Karpas-422 (cell line): ENCODE data around the gene RBM39. TPM values are rescaled to one million over a fixed set of nuclear protein-coding genes. Genes with fewer than 3 reads are reported as not detected.
"Not testable (repeated sequence)": the region's sequence is repeated elsewhere in the genome, so short reads cannot be mapped to it uniquely, and the experiment has no call there.

Experiments
- DNase-seq: peaks from one replicate; pipeline ENCODE4 v3.0.0-alpha.2; 2015
- H2AFZ ChIP-seq: fragments of 200-600 bp; sonication (generic); 2 replicates; pipeline ENCODE4 v1.6.1; 2014; ENCODE audit warnings: antibody characterized with exemption, low read length, mixed read lengths
- H3K27ac ChIP-seq: fragments of 200-600 bp; sonication (generic); 2 replicates; pipeline ENCODE4 v1.5.1; 2014; ENCODE audit warnings: mild to moderate bottlenecking, low read length, moderate library complexity
- H3K27me3 ChIP-seq: fragments of 200-600 bp; sonication (generic); 2 replicates; pipeline ENCODE4 v1.6.1; 2014; ENCODE audit warnings: low read length, mixed read lengths
- H3K36me3 ChIP-seq: fragments of 200-600 bp; sonication (generic); 2 replicates; pipeline ENCODE4 v1.6.1; 2014; ENCODE audit warnings: low read length, mixed read lengths; ENCODE audit not compliant: insufficient read depth
- H3K4me1 ChIP-seq: fragments of 200-600 bp; sonication (generic); 2 replicates; pipeline ENCODE4 v1.6.1; 2014; ENCODE audit warnings: mild to moderate bottlenecking, low read length, mixed read lengths
- H3K4me2 ChIP-seq: fragments of 200-600 bp; sonication (generic); 2 replicates; pipeline ENCODE4 v1.6.1; 2014; ENCODE audit warnings: low read length, low read depth, mild to moderate bottlenecking; ENCODE audit not compliant: poor library complexity, severe bottlenecking
- H3K4me3 ChIP-seq: fragments of 200-600 bp; sonication (generic); 2 replicates; pipeline ENCODE4 v1.5.1; 2014; ENCODE audit warnings: mild to moderate bottlenecking, antibody characterized with exemption, low read length, mixed read lengths
- H3K79me2 ChIP-seq: fragments of 200-600 bp; sonication (generic); 2 replicates; pipeline ENCODE4 v1.6.1; 2014; ENCODE audit warnings: mild to moderate bottlenecking, low read length, mixed read lengths
- H3K9ac ChIP-seq: fragments of 200-600 bp; sonication (generic); 2 replicates; pipeline ENCODE4 v1.6.0; 2014; ENCODE audit warnings: low read length
- H3K9me2 ChIP-seq: fragments of 200-600 bp; sonication (generic), shearing (Covaris generic); replicated peaks from 2 replicates; pipeline ENCODE4 v1.6.0; 2014; ENCODE audit warnings: mild to moderate bottlenecking, low read length, moderate library complexity; ENCODE audit not compliant: insufficient read depth
- H3K9me3 ChIP-seq: fragments of 300-700, 200-600 bp; sonication (generic); 2 replicates; pipeline ENCODE4 v1.6.1; 2014; ENCODE audit warnings: low read length, mixed read lengths
- H4K20me1 ChIP-seq: fragments of 200-600 bp; sonication (generic); 2 replicates; pipeline ENCODE4 v1.6.1; 2014; ENCODE audit warnings: mild to moderate bottlenecking, antibody characterized with exemption, low read length, low read depth; ENCODE audit not compliant: insufficient read depth
- total RNA-seq: library from RNA; depleted of rRNA; stranded (reverse); fragments of >200 nt; shearing (Covaris generic); gene quantifications from 2 replicates; pipeline ENCODE4 v1.2.3, GENCODE V29; 2014; ENCODE audit warnings: low replicate concordance

Gene RBM39
- total RNA-seq, 1 experiment from 2014 or later = 375 TPM

- H3K36me3 ChIP-seq, H3K9me3 ChIP-seq, H3K79me2 ChIP-seq, H3K9me2 ChIP-seq, H2AFZ ChIP-seq, DNase-seq, H4K20me1 ChIP-seq, H3K4me1 ChIP-seq, H3K9ac ChIP-seq, H3K4me3 ChIP-seq, H3K4me2 ChIP-seq, H3K27me3 ChIP-seq, H3K27ac ChIP-seq: not testable (repeated sequence)
Observed at GRCh38 chr20:35764936-35765335, 22.9 kb upstream of the RBM39 start.

GRCh38 chr20:35762461-35762860 is 20.4 kb upstream of the RBM39 start:
- no peaks in the 10 kb centered on the region for H3K9me2 ChIP-seq
- no peaks in the 10 kb centered on the region for H3K36me3 ChIP-seq
- H4K20me1 ChIP-seq = no peaks in the 10 kb centered on the region
- no peak overlapping the region for H3K27ac ChIP-seq
- no peak overlapping the region for H3K4me3 ChIP-seq
- no peaks in the 10 kb centered on the region for H3K79me2 ChIP-seq
- no peak overlapping the region for H3K9ac ChIP-seq
- DNase-seq = no peak
- H3K27me3 ChIP-seq = no peaks in the 10 kb centered on the region
- H3K4me1 ChIP-seq = no peaks in the 10 kb centered on the region
- no peak overlapping the region for H2AFZ ChIP-seq
- no peak overlapping the region for H3K4me2 ChIP-seq
- no peaks in the 10 kb centered on the region for H3K9me3 ChIP-seq

- not testable (repeated sequence) for H3K4me2 ChIP-seq, H3K36me3 ChIP-seq, H4K20me1 ChIP-seq, H2AFZ ChIP-seq, H3K9me3 ChIP-seq, H3K9ac ChIP-seq, H3K27me3 ChIP-seq, H3K79me2 ChIP-seq, DNase-seq, H3K4me1 ChIP-seq, H3K9me2 ChIP-seq, H3K27ac ChIP-seq, H3K4me3 ChIP-seq
Observed at GRCh38 chr20:35761548-35761947, 19.5 kb upstream of the RBM39 start.

GRCh38 chr20:35757098-35757705 is 15.1 kb upstream of the RBM39 start:
- no peak for DNase-seq
- Histone ChIP-seq H3K4me1 (0 out of 2 replicates have a peak, but pooled peaks cover 3% of the 10 kb centered on the region), H3K9me3 (no peaks in the 10 kb centered on the region), H3K9me2 (no peaks in the 10 kb centered on the region), H3K27me3 (no peaks in the 10 kb centered on the region), H3K27ac (no peak overlapping the region), H3K79me2 (no peaks in the 10 kb centered on the region), H3K36me3 (no peaks in the 10 kb centered on the region), H3K4me2 (no peak overlapping the region), H4K20me1 (no peaks in the 10 kb centered on the region), H2AFZ (peak overlapping the region; percentile 56; the same call in 1 of the 2 replicates), H3K9ac (no peak overlapping the region), H3K4me3 (no peak overlapping the region)

- Histone ChIP-seq H4K20me1 (no peaks in the 10 kb centered on the region), H3K4me3 (no peak overlapping the region), H3K9me2 (no peaks in the 10 kb centered on the region)
Observed at GRCh38 chr20:35756404-35756803, 14.3 kb upstream of the RBM39 start.

GRCh38 chr20:35750611-35751010 is 8.6 kb upstream of the RBM39 start:
- Histone ChIP-seq H3K79me2 (no peaks in the 10 kb centered on the region), H3K4me3 (no peak overlapping the region)

More at GRCh38 chr20:35756404-35756803, 14.3 kb upstream of the RBM39 start:
- Histone ChIP-seq H3K36me3 (no peaks in the 10 kb centered on the region), H3K4me2 (no peak overlapping the region), H3K79me2 (no peaks in the 10 kb centered on the region), H3K9me3 (no peaks in the 10 kb centered on the region), H3K27ac (no peak overlapping the region), H3K27me3 (no peaks in the 10 kb centered on the region), H3K9ac (no peak overlapping the region), H2AFZ (no peak overlapping the region), H3K4me1 (0 out of 2 replicates have a peak, but pooled peaks cover 3% of the 10 kb centered on the region)
- DNase-seq = no peak

GRCh38 chr20:35744492-35744841 is 2.4 kb upstream of the RBM39 start:
- Histone ChIP-seq H3K36me3 (peaks cover 17% of the 10 kb centered on the region), H3K4me1 (peaks cover 37% of the 10 kb centered on the region), H3K27ac (peak overlapping the region; percentile 97; the same call in 1 of the 2 replicates), H4K20me1 (peaks cover 15% of the 10 kb centered on the region), H3K79me2 (peaks cover 26% of the 10 kb centered on the region)
- H3K9me2 ChIP-seq, H3K4me2 ChIP-seq, H3K9ac ChIP-seq, H2AFZ ChIP-seq, DNase-seq, H3K4me3 ChIP-seq, H3K9me3 ChIP-seq, H3K27me3 ChIP-seq: not testable (repeated sequence)

More at GRCh38 chr20:35750611-35751010, 8.6 kb upstream of the RBM39 start:
- Histone ChIP-seq H3K9me2 (no peaks in the 10 kb centered on the region), H3K4me1 (no peaks in the 10 kb centered on the region), H2AFZ (no peak overlapping the region), H3K4me2 (no peak overlapping the region), H3K27me3 (no peaks in the 10 kb centered on the region), H3K36me3 (no peaks in the 10 kb centered on the region), H4K20me1 (no peaks in the 10 kb centered on the region), H3K9me3 (no peaks in the 10 kb centered on the region), H3K9ac (no peak overlapping the region), H3K27ac (no peak overlapping the region)
- DNase-seq = no peak

- peak overlapping the region; percentile 90 for H3K9ac ChIP-seq
- H3K27ac ChIP-seq = peak overlapping the region; percentile 97
- H3K79me2 ChIP-seq = peaks cover 32% of the 10 kb centered on the region
- H2AFZ ChIP-seq = no peak overlapping the region
- no peaks in the 10 kb centered on the region for H3K27me3 ChIP-seq
- peak overlapping the region; percentile 78 for H3K4me2 ChIP-seq
- no peaks in the 10 kb centered on the region for H3K9me2 ChIP-seq
- peaks cover 19% of the 10 kb centered on the region for H4K20me1 ChIP-seq
- peaks cover 22% of the 10 kb centered on the region for H3K36me3 ChIP-seq
- peak overlapping the region; percentile 75 for H3K4me3 ChIP-seq
- H3K4me1 ChIP-seq = peaks cover 40% of the 10 kb centered on the region
- H3K9me3 ChIP-seq = no peaks in the 10 kb centered on the region
- peak; percentile 53 for DNase-seq
Observed at GRCh38 chr20:35743693-35744491, 1.8 kb upstream of the RBM39 start.
